B cell (primary cell): Measurements from ENCODE around the gene TMEM120B. TPM values are rescaled to one million over a fixed set of nuclear protein-coding genes. Genes with fewer than 3 reads are reported as not detected.

Source experiments
- ATAC-seq: fragments of 200-7000 bp; cut with Tn5 transposase; one replicate; pipeline ENCODE4 v1.10.0; 2021; ENCODE audit warnings: low read depth, mild to moderate bottlenecking, moderate number of reproducible peaks, moderate library complexity
- CTCF ChIA-PET: fragments of 350-600 bp; sonication (Branson Sonifier 250); formaldehyde crosslinking; loops from one replicate; lab custom pipeline; 2021; ENCODE audit warnings: antibody characterized with exemption, inconsistent platforms; lab: Charles Lee
- POLR2A ChIA-PET: fragments of 350-600 bp; sonication (Branson Sonifier 250); formaldehyde crosslinking; loops from one replicate; lab custom pipeline; 2021; ENCODE audit warnings: antibody characterized with exemption; lab: Charles Lee
- DNase-seq: peaks from one replicate; pipeline ENCODE4 v3.0.0; 2013
- H2AFZ ChIP-seq: 2 replicates; pipeline ENCODE4 v1.6.1; 2012; ENCODE audit warnings: mild to moderate bottlenecking, low read depth, low read length; ENCODE audit not compliant: insufficient read depth, poor library complexity, severe bottlenecking
- H3K27ac ChIP-seq, 2 donors: 1 replicate in 1 of 2; 2 replicates in 1 of 2; pipeline ENCODE4 v1.5.1; 2012 to 2013; ENCODE audit warnings: low read length in 2 of 2, mild to moderate bottlenecking in 2 of 2, moderate library complexity in 1 of 2
- H3K27me3 ChIP-seq, 4 experiments: fragments of 200-600 bp in 1 of 4; sonication (generic) in 1 of 4; replicated peaks in 1 of 4; 1 replicate in 2 of 4; 2 replicates in 2 of 4; pipeline versions ENCODE4 v1.6.1 to v1.7.0; 2013 to 2016; ENCODE audit warnings: low read length in 3 of 4, mild to moderate bottlenecking in 2 of 4, mixed read lengths in 1 of 4, moderate library complexity in 1 of 4; ENCODE audit not compliant: insufficient read depth in 4 of 4, control insufficient read depth in 3 of 4; ENCODE audit errors: control extremely low read depth in 1 of 4
- H3K36me3 ChIP-seq, 2 experiments: replicated peaks in 1 of 2; 1 replicate in 1 of 2; 2 replicates in 1 of 2; pipeline versions ENCODE4 v1.6.1 to v1.7.1; 2013; ENCODE audit warnings: low read length in 1 of 2; ENCODE audit not compliant: insufficient read depth in 2 of 2, control insufficient read depth in 1 of 2; ENCODE audit errors: control extremely low read depth in 1 of 2, extremely low read depth in 1 of 2
- H3K4me1 ChIP-seq, 2 donors: fragments of 200-600 bp in 1 of 2; sonication (generic) in 1 of 2; 1 replicate in 1 of 2; 2 replicates in 1 of 2; pipeline versions ENCODE4 v1.5.1 to v1.6.1; 2013 to 2017; ENCODE audit warnings: low read length in 2 of 2; ENCODE audit not compliant: control insufficient read depth in 2 of 2, insufficient read depth in 2 of 2
- H3K4me2 ChIP-seq: replicated peaks from 2 replicates; pipeline ENCODE3; 2012; ENCODE audit warnings: mild to moderate bottlenecking, low read depth, low read length; ENCODE audit not compliant: poor library complexity, severe bottlenecking
- H3K4me3 ChIP-seq, 5 experiments: fragments of 200-600 bp in 1 of 5; sonication (generic) in 1 of 5; 1 replicate in 3 of 5; 2 replicates in 2 of 5; pipeline versions ENCODE4 v1.5.1 to v1.7.0; 2011 to 2016; ENCODE audit warnings: low read length in 4 of 5, mild to moderate bottlenecking in 4 of 5, low read depth in 2 of 5, control low read depth in 1 of 5, moderate library complexity in 1 of 5; ENCODE audit not compliant: insufficient read depth in 1 of 5; ENCODE audit errors: control extremely low read depth in 1 of 5, extremely low read depth in 1 of 5
- H3K79me2 ChIP-seq: fragments of 200-600 bp; sonication (generic); one replicate; pipeline ENCODE4 v1.6.0; 2016; ENCODE audit warnings: low read length; ENCODE audit not compliant: control insufficient read depth, insufficient read depth
- H3K9ac ChIP-seq: fragments of 200-600 bp; sonication (generic); 2 replicates; pipeline ENCODE4 v1.6.1; 2017; ENCODE audit warnings: mild to moderate bottlenecking, low read length, moderate library complexity
- H3K9me3 ChIP-seq, 3 donors: one replicate each; pipeline versions ENCODE4 v1.6.1 to v1.7.1; 2013; ENCODE audit warnings: low read length in 2 of 3; ENCODE audit not compliant: control insufficient read depth in 2 of 3, insufficient read depth in 1 of 3; ENCODE audit errors: control extremely low read depth in 1 of 3
- H4K20me1 ChIP-seq: 2 replicates; pipeline ENCODE4 v1.6.0; 2012; ENCODE audit warnings: mild to moderate bottlenecking, low read length; ENCODE audit not compliant: insufficient read depth, control insufficient read depth, poor library complexity, severe bottlenecking
- H3K27ac Mint-ChIP-seq: one replicate; pipeline ENCODE4 v1.8.0; 2021; ENCODE audit warnings: mixed read lengths
- H3K27me3 Mint-ChIP-seq: one replicate; pipeline ENCODE4 v1.8.0; 2021; ENCODE audit warnings: mixed read lengths
- H3K4me1 Mint-ChIP-seq: one replicate; pipeline ENCODE4 v1.8.0; 2021; ENCODE audit warnings: mixed read lengths
- H3K4me3 Mint-ChIP-seq: one replicate; pipeline ENCODE4 v1.8.0; 2021; ENCODE audit warnings: mixed read lengths
- H3K9me3 Mint-ChIP-seq: one replicate; pipeline ENCODE4 v1.8.0; 2022; ENCODE audit warnings: mixed read lengths; ENCODE audit not compliant: insufficient read depth
- EZH2 ChIP-seq: IDR thresholded peaks from 2 replicates; pipeline ENCODE4 v1.6.1; 2012; ENCODE audit warnings: borderline replicate concordance, low read depth, mild to moderate bottlenecking, moderate library complexity, low read length; ENCODE audit not compliant: insufficient read depth, poor library complexity, severe bottlenecking
- WGBS: methylation state at CpG from one replicate; pipeline ENCODE4 v1.1.5; 2013; ENCODE audit warnings: missing lambda C conversion rate; ENCODE audit not compliant: insufficient coverage; 5-methylcytosine and 5-hydroxymethylcytosine counted together
- intact Hi-C: fragments of 100-400 bp; cut with micrococcal nuclease; formaldehyde crosslinking; loops from one replicate; pipeline ENCODE4 v1.10.0; 2022
- polyA plus RNA-seq: library from polyadenylated mRNA; depleted of rRNA; stranded (reverse); fragments of >200 nt; gene quantifications from 2 replicates; pipeline ENCODE4 v1.2.3, GENCODE V29; 2012
- total RNA-seq, 2 donors: library from RNA; stranded (reverse); fragments of 120-200 nt in 1 of 2; gene quantifications; 1 replicate in 1 of 2; 2 replicates in 1 of 2; pipeline versions ENCODE4 v1.2.3 to v1.2.4, GENCODE V29; 2013 to 2022
- TF ChIP-seq, protein P1 (sequence below): fragments of 200-600 bp; IDR thresholded peaks from one replicate; pipeline ENCODE4 v1.8.0; 2022; ENCODE audit warnings: antibody characterized with exemption, mild to moderate bottlenecking

TMEM120B gene
- total and polyA plus RNA-seq, 2 donors (not counting 1 experiment from before 2014, with no cell fraction given): 9.2 to 9.7 TPM

GRCh38 chr12:121796855-121797751, 84.6 kb downstream of the TMEM120B start:
- Histone ChIP-seq H3K4me2 (no peak overlapping the region), H3K27ac (no peak overlapping the region), H3K9ac (no peak overlapping the region), H3K27me3 (no peaks in the 10 kb centered on the region), H3K4me1 (peaks cover 24 to 55% of the 10 kb centered on the region in 2 donors), H2AFZ (no peak overlapping the region), H3K9me3 (no peaks in the 10 kb centered on the region), H3K4me3 (no peak overlapping the region), H4K20me1 (peaks cover 42% of the 10 kb centered on the region), H3K36me3 (peaks cover 3 to 24% of the 10 kb centered on the region in 2 experiments), H3K79me2 (peaks cover 55% of the 10 kb centered on the region)
- DNase-seq (no peak), ATAC-seq (no peak)
- intact Hi-C loops: loop anchor here (10.0 kb wide), 1 partner anchor 228 kb away; the partner anchor contains the start of gene BCL7A
- Mint-ChIP-seq H3K27ac (peak overlapping the region; percentile 62), H3K27me3 (no peaks in the 10 kb centered on the region), H3K9me3 (no peaks in the 10 kb centered on the region), H3K4me3 (no peak overlapping the region), H3K4me1 (peaks cover 47% of the 10 kb centered on the region)
- ChIA-PET POLR2A (interaction anchor here (0.6 to 8.5 kb wide), 3 partner anchors 9 to 215 kb away, joined by 7 to 267 read pairs (median 60); partner anchors contain the start of gene SETD1B), CTCF (interaction anchor here (0.7 to 33.5 kb wide), 8 partner anchors 6 to 121 kb away, joined by 3 to 1947 read pairs (median 40); partner anchors contain the start of genes CFAP251, PSMD9, RHOF and SETD1B)
- TF ChIP-seq, protein P1, sequence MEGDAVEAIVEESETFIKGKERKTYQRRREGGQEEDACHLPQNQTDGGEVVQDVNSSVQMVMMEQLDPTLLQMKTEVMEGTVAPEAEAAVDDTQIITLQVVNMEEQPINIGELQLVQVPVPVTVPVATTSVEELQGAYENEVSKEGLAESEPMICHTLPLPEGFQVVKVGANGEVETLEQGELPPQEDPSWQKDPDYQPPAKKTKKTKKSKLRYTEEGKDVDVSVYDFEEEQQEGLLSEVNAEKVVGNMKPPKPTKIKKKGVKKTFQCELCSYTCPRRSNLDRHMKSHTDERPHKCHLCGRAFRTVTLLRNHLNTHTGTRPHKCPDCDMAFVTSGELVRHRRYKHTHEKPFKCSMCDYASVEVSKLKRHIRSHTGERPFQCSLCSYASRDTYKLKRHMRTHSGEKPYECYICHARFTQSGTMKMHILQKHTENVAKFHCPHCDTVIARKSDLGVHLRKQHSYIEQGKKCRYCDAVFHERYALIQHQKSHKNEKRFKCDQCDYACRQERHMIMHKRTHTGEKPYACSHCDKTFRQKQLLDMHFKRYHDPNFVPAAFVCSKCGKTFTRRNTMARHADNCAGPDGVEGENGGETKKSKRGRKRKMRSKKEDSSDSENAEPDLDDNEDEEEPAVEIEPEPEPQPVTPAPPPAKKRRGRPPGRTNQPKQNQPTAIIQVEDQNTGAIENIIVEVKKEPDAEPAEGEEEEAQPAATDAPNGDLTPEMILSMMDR: no peak
- no peak for TF ChIP-seq EZH2
- 90% methylated on average over 32 of the region's 39 CpGs for WGBS
